Effector memory CD4-positive, alpha-beta T cell (primary cell): Measurements from ENCODE around the gene DHX29.

Experiments used
- DNase-seq, 3 donors: peaks; one replicate each; pipeline ENCODE4 v3.0.0-alpha.2; 2020
- H3K27ac ChIP-seq: 2 replicates; pipeline ENCODE4 v1.7.0; 2013; ENCODE audit warnings: mild to moderate bottlenecking, low read length, moderate library complexity; ENCODE audit not compliant: insufficient read depth, poor library complexity, severe bottlenecking
- H3K27me3 ChIP-seq: replicated peaks from 2 replicates; pipeline ENCODE4 v1.7.0; 2013; ENCODE audit warnings: mild to moderate bottlenecking, low read length; ENCODE audit not compliant: insufficient read depth, control insufficient read depth, poor library complexity, severe bottlenecking
- H3K36me3 ChIP-seq: 2 replicates; pipeline ENCODE4 v1.7.0; 2013; ENCODE audit warnings: mild to moderate bottlenecking, low read length, moderate library complexity; ENCODE audit not compliant: control insufficient read depth, insufficient read depth
- H3K4me1 ChIP-seq: 2 replicates; pipeline ENCODE4 v1.7.0; 2013; ENCODE audit warnings: low read length, mild to moderate bottlenecking; ENCODE audit not compliant: control insufficient read depth, insufficient read depth, poor library complexity, severe bottlenecking
- H3K4me3 ChIP-seq: 2 replicates; pipeline ENCODE4 v1.7.0; 2013; ENCODE audit warnings: low read length, low read depth, mild to moderate bottlenecking; ENCODE audit not compliant: insufficient read depth, poor library complexity, severe bottlenecking
- H3K9me3 ChIP-seq: 2 replicates; pipeline ENCODE4 v1.7.0; 2013; ENCODE audit warnings: mild to moderate bottlenecking, low read length, moderate library complexity; ENCODE audit not compliant: control insufficient read depth

The DHX29 gene

DNA sequence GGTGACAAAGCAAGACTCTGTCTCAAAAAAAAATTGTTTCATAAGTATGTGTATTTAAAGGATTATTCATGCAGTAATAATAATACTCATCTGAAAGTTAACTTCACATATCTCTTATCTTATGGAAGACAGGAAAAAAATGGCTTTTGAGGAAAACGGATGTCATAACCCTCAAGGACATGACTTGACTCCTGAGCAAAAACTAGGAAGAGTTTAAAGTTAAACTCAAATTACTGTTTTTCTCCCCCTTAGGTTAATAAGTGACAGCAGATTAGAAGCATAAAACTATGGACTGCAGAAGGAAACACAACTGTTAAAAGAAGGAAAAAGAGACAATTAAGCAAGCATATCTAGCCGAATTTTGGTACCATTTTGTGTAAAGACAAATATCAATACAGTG lies 16.5 kb downstream of the DHX29 start:
- H3K36me3 ChIP-seq: peaks cover 61% of the 10 kb centered on the region
- H3K4me3 ChIP-seq: no peak overlapping the region
- no peaks in the 10 kb centered on the region for H3K4me1 ChIP-seq
- H3K27me3 ChIP-seq: no peaks in the 10 kb centered on the region
- H3K9me3 ChIP-seq: no peaks in the 10 kb centered on the region
- DNase-seq: no peak
- no peak overlapping the region for H3K27ac ChIP-seq

DNA sequence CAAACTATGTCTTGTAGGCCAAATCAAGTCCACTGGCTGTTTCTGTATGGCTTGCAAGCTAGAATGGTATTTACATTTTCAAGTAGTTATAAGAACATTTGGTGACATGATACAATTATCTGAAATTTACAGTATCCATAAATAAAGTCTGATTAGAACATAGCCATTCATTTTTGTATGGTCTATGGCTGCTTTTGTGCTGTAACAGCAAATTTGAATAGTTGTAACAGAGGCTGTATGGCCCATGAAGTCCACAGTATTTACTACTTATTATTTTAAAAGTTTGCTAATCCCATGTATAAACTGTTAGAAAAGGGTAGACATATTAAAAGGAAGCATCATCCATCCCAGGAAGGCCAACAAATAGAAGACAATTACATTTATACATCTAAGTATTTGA lies 17.7 kb downstream of the DHX29 start:
- no peak for DNase-seq
- Histone ChIP-seq H3K9me3 (no peaks in the 10 kb centered on the region), H3K4me3 (no peak overlapping the region), H3K27ac (no peak overlapping the region), H3K36me3 (peaks cover 58% of the 10 kb centered on the region), H3K4me1 (no peaks in the 10 kb centered on the region), H3K27me3 (no peaks in the 10 kb centered on the region)

DNA sequence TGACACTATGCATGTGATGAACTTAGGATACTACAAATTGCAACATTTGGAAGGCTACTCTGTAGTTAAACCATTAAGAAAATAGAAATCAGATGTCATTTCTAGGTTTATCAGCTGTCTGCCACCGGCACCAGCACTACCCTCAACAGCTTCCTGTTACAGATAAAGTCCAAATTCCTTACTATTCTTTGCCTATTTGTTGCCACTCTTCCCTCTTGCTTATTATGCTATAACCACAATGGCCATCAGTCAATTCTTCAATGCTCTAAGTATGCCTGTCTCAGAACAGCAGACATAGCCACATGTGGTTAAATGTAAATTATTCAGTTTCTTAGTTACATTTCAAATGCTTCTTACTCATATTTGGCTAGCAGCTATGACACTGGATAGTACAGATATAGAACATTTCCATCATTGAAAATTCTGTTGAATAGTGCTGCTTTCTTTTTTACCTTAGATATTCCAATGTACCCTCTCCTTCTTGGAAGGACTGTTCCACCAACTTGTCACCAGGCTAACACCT lies 21.0 kb downstream of the DHX29 start:
- no peak for DNase-seq
- Histone ChIP-seq H3K27ac (no peak overlapping the region), H3K36me3 (peaks cover 49% of the 10 kb centered on the region), H3K4me3 (no peak overlapping the region), H3K27me3 (no peaks in the 10 kb centered on the region), H3K4me1 (no peaks in the 10 kb centered on the region), H3K9me3 (no peaks in the 10 kb centered on the region)

DNA sequence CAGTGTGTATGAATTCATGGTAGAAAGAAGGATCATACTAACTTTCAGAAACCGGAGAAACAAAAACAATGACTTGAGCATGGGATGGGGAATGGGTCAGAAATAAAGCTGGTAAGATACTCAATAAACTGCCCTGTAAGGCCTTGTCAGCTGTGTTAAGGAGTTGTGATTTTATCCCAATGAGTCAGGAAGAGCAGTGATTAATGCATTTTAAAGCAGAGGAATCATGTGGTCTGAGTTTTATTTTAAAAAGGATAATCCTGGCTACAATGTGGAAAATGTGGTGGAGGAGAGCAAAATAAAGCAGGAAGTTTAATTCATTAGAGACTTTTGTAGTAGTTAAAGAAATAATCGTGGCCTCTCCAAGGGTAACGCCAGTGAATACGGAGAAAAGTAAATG lies 28.7 kb downstream of the DHX29 start:
- no peak overlapping the region for H3K27ac ChIP-seq
- H3K4me1 ChIP-seq: no peaks in the 10 kb centered on the region
- no peaks in the 10 kb centered on the region for H3K27me3 ChIP-seq
- peaks cover 69% of the 10 kb centered on the region for H3K36me3 ChIP-seq
- no peaks in the 10 kb centered on the region for H3K9me3 ChIP-seq
- H3K4me3 ChIP-seq: no peak overlapping the region
- no peak for DNase-seq

DNA sequence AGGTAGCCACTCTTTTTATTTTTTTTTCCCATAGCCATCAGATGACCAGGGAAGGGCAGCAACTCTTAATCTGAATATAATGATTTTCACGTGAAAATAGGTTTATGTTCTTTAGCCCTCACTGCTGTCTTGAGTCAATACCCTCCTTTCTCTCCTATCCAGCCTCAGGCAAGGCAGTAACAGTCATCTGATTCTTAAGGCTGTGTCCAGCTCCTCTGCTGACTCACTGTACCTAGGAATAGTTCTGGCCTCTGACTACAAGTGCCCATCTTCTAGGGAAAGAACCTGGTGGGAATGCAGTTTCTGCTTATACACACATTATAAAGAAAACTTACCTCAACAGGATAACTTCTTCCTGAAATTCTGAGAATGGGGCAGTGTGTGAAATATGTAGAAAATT lies 30.7 kb downstream of the DHX29 start:
- Histone ChIP-seq H3K27ac (no peak overlapping the region), H3K36me3 (peaks cover 77% of the 10 kb centered on the region), H3K27me3 (no peaks in the 10 kb centered on the region), H3K4me1 (no peaks in the 10 kb centered on the region), H3K9me3 (no peaks in the 10 kb centered on the region), H3K4me3 (no peak overlapping the region)
- DNase-seq: no peak

DNA sequence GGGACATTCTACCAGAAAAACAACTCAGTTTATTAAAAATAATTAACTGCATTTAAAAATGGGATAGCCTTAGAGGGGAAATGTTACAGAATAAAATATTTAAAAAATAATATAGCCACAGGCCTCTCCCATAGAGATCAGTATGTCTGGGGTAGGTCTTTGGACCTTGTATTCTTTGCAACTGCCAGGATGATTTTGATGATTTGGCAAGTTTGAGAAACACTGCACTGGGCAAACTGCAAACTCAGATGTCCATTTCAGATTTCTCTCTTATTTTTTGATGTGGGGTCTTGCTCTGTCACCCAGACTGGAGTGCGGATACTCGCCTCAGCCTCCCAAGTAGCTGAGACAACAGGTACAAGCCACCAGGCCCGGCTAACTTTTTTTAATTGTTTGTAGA lies 49.2 kb downstream of the DHX29 start:
- Histone ChIP-seq H3K4me3 (no peak overlapping the region), H3K27ac (no peak overlapping the region), H3K4me1 (no peaks in the 10 kb centered on the region), H3K36me3 (peaks cover 46% of the 10 kb centered on the region), H3K9me3 (no peaks in the 10 kb centered on the region), H3K27me3 (no peaks in the 10 kb centered on the region)
- no peak for DNase-seq

DNA sequence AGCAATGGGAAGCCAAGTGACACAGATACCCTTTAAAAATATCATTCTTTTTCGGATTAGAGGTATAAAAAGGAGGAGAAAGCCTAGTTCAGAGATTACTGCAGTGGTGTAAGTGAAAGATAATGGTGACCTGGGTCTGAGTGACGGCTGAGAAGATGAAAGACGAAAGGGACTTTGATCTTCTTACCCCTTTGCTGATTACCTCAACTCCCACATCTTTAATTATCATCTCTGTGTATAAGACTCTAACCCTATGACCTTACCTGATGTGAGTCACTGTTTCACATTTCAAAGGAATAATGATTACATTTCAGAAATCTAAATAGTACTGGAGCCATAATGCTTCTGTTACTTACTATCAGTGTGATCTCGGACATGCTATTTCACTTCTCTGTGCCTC lies 52.7 kb downstream of the DHX29 start:
- Histone ChIP-seq H3K4me3 (no peak overlapping the region), H3K36me3 (peaks cover 26% of the 10 kb centered on the region), H3K27ac (no peak overlapping the region), H3K9me3 (no peaks in the 10 kb centered on the region), H3K4me1 (no peaks in the 10 kb centered on the region), H3K27me3 (no peaks in the 10 kb centered on the region)
- DNase-seq: no peak

DNA sequence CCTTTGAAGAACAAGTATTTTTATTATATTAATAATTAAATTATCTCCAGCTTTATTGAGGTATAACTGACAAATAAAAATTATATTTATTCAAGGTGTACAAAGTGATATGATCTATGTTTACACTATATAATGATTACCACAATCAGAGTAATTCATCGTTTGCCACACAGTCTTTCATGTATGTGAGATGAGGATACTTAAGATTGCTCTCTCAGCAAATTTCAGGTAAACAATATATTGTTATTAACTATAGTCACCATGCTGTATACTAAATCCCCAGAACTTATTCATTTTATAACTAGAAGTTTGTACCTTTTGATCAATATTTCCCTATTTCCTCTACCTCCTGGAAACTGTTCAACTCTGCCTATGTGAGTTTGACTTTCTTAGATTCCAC lies 57.4 kb downstream of the DHX29 start:
- no peaks in the 10 kb centered on the region for H3K36me3 ChIP-seq
- no peaks in the 10 kb centered on the region for H3K4me1 ChIP-seq
- DNase-seq: no peak
- no peak overlapping the region for H3K27ac ChIP-seq
- no peaks in the 10 kb centered on the region for H3K27me3 ChIP-seq
- H3K4me3 ChIP-seq: no peak overlapping the region
- H3K9me3 ChIP-seq: no peaks in the 10 kb centered on the region

DNA sequence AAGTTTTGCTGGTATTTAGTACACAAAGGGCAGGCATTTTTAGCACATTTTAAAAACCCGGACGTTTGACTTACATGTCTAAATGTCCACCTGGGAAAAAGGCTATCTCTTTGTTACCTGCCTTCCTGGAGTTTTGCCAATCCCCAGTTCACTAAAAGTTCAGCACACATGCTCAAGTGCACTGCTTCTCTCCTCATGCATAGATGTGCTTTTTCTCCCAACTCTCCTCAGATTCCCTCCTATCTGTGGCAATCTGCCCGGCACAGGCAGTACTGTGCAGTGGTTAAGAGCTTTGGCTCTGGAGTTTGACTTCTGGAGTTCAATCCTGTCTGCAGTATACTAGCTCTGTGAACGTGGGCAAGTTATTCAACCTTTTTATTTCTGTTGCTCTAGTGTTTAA lies 65.7 kb downstream of the DHX29 start:
- no peaks in the 10 kb centered on the region for H3K36me3 ChIP-seq
- no peak for DNase-seq
- H3K9me3 ChIP-seq: no peaks in the 10 kb centered on the region
- H3K27ac ChIP-seq: no peak overlapping the region
- H3K4me1 ChIP-seq: no peaks in the 10 kb centered on the region
- no peaks in the 10 kb centered on the region for H3K27me3 ChIP-seq
- no peak overlapping the region for H3K4me3 ChIP-seq

DNA sequence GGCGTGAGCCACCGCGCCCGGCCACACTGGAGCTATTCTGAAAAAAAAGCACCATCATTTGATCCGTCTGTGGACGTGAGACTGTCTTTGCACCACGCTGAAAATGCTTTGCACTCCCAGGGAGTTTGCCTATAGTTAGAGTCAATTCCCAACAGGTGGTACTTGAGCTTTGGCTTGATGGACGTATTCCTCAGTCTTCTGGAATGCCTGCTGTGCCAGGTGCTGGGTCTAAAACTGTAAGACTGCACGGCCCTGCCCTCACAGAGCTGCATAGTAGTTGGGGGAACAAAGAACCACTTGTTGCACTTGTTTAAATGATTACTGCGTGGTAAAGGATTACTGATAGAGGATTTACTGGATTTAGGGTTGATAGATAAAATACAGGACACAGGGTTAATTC lies 70.7 kb downstream of the DHX29 start:
- peaks cover 22% of the 10 kb centered on the region for H3K27me3 ChIP-seq
- H3K27ac ChIP-seq: no peak overlapping the region
- H3K4me1 ChIP-seq: peaks cover 18% of the 10 kb centered on the region

More for the DNA sequence above, 70.7 kb downstream of the DHX29 start:
- no peaks in the 10 kb centered on the region for H3K9me3 ChIP-seq
- no peak overlapping the region for H3K4me3 ChIP-seq
- no peaks in the 10 kb centered on the region for H3K36me3 ChIP-seq
- DNase-seq: no peak
